Measurements from ENCODE around the gene RAPGEF5.
A peak's percentile ranks its signal among the peaks of the same experiment; 100 is the strongest.

Gene RAPGEF5

DNA sequence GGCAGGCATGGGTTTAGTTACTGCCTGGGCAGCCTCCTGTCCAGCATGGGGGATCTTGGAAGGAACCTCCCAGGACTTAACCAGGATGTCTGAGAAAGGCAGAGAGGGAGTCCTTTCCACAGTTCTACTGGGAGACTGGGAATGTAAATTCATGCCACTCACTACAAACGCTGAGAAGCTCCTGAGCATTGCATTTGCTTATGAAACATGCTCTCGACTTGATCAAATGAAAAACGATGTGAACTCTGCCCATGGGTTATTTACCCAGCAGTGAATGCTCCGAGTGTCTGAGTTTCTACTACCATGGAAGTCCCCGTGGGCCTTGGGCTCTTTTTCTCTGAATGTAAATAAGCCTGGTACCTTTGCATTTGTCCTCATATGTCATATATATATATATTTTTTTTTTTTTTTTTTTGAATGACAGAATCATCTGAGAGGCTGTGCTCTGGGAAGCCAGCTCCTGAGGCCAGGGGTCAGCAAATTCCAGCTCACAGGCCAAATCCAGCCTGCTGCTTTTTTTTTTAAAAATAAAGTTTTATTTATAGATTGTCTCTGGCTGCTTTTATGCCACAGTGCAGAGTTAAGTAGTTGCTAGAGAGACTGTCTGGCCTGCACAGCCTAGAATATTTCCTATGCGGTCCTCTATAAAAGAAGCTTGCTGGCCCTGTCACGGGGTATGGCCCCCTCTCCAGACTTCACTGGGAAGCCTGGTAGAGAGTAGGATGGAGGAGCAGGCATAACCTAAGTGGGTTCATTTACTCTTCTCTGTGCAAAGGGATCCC, 21.4 kb upstream of the RAPGEF5 start:
- DNase-seq = peak; percentile 21

DNA sequence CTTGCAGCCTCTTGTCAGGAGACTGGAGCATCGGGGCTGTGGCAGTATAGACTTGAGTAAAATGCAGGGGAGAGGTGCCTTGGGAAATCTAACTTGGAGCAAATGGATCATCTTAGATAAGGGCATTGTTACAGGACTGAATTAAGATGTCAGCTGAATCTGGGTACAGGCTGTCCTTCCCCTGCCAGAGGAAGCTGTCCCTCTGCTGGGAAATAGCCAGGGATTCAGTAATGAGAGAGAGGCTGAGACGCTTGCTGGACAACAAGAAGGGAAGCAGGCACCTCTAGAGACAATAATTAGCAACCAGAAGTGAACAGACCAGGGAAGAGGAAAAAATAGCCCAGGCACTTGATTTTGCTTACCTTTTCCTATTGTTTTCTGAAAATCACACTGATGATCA, 20.7 kb upstream of the RAPGEF5 start:
- DNase-seq = no peak

DNA sequence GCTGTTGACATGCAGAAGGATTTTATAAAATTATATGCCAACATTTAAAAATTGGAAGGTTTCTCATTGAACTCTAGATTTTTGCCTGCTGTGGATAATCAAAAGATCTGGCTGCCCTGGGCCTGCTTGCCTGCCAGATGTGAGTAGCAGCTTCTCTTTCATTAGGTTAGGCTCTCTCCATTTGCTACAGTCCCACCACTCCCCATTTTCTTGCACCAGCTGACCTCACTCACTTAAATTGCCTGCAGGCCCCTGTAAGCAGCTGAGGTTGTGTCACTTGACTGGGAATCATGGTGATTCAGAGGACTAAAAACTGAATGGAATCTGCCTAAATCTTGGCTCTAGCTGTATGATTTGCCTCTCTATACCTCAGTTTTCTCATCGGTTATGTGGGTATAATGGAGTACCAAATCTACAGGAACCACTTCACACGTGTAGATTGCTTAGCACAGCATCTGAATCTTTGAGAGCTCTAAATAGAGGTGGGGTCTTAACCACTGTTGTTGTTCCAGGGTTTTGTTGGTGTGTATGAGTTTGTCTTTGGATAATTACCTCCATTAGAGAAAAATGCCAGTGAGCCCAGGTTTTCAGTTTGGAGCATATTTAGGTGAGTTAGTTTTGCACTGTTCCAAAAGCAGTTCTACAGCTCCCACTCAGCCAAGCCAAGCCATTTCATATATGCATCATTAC, 18.6 kb upstream of the RAPGEF5 start:
- no peak for DNase-seq

DNA sequence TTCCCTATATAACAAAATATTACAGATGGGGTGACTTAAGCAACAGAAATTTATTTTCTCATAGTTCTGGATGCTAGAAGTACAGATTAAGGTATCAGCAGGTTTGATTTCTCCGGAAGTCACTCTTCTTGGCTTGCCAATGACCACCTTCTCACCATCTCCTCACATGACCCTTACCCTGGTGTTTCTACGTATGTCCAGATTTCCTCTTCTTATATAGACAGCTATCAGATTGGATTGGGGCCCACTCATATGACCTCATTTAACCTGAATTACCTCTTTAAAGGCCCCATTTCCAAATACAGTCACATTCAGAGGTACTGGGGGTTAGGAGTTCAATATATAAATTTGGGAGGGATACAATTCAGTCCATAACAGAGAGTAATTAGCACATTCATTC, 17.0 kb upstream of the RAPGEF5 start:
- DNase-seq = no peak

DNA sequence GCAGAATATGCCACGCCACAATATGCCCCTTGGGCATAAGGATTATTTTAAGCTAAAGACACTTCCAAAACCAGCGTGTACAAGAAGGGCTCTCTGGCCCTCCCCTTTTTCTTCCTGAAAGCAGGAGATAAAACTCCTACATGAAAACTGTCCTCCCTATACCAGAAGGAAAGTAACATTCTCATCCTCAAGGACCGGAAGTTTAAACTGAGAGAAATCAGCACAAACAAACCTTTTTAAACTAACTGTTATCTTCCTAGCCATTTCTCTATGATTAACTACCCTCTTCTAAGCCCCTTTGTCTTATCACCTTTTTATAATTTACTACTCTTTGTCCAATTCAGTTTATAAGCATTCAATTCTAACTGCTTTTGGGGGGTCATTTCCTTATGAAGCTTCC, 16.4 kb upstream of the RAPGEF5 start:
- no peak for DNase-seq

DNA sequence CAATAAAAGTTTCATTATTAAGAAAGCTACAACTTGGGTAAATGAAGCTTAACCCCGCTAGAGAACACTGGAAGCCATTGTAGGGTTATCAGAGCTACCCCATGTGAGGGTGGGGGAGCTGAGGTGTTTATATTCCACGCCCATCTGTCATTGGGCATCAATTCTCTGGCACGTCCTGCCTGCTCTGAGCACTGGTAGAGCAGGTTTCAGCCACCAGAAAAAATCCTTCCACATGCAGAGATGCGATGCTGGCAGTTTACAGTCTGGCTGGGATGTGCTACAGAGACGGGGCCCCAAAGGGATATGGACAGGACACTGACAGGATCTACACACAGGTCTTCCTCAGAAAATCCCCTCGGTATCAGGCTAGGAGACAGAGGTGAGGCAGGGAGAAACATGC, 15.9 kb upstream of the RAPGEF5 start:
- DNase-seq = no peak

DNA sequence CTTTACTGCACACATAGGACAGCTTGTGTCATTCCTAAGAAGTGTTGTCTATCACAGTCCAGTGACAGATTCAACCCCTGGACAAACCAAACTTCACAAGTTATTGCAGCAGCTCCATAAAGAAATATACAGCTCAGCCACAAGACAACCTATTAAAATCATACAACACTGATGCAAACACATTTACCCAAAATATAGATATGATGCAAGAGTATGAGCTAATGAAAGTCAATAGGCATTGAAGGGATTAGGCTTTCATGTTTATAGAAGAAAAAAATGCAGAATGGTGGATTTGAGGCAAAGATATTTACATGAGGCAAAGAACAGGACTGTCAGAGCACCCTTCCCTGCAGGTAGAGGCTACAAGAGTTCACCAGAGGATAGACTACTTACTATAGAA, 14.9 kb upstream of the RAPGEF5 start:
- no peak for DNase-seq

DNA sequence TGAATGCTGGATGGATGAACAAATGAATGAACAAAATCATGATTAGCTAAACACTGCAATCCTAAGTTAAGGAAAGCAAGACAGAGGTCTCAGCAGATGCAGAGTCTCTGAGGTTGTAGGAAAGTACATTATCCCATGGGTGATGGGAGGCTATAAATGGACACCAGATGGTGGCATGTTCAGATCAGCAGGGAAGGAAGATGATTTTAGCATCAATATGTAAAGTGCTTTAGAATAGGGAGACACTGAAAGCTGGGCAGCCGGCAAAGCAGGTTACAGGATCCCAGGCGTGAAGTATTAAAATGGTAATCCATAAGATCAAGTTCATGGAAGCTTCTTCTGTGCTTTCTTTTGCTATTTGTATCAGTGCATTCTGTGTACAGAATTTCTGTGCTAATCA, 7.9 kb upstream of the RAPGEF5 start:
- DNase-seq = peak; percentile 44

DNA sequence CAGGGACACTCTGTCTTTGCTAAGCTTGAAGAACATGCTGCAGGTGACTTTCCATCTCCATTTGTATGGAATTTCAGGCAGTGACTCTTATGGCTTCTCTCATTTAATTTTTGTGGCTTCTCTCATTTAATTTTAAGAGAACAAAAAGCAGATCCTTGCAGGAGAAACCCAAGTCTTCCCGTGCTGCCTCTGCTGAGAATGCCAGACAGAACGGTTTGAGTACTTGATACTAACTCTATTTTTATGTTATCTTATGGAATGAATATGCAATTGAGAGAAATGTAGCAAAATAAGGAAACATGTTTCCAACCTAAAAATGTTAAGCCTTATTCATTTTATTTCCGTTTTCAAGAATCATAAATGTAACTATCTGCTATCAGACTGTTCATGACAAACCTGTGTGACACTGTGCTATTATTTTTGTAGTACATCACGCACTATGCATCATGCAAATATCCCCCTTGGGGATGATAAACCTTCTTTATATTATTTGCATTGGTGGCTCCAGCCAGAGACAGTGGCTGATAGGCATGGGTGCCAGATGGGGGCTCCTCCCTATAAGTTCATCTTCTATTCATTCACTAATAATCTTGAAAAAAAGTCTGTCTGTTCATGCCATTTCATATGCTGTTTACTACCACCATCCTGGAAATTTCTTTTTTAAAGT, 6.9 kb upstream of the RAPGEF5 start:
- no peak for DNase-seq

DNA sequence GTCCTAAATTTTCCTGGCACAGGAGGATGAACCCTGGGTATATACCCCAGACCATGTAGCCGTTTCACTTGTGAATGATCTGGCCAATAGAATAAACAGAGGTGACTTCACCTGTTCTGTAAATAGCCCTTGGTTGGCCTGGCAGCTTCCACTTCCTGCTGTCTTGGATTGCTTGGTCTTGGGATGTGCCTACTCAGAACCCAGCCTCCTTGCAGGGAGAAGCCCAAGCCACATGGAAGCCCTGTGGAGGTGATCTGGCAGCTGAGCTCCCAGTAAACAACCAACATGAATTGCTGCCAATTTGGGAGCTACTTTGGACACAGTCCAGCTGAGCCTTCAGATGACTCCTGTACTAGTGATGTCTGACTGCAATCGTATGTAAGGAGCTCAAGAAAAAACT, 4.8 kb upstream of the RAPGEF5 start:
- DNase-seq = peak; percentile 86

DNA sequence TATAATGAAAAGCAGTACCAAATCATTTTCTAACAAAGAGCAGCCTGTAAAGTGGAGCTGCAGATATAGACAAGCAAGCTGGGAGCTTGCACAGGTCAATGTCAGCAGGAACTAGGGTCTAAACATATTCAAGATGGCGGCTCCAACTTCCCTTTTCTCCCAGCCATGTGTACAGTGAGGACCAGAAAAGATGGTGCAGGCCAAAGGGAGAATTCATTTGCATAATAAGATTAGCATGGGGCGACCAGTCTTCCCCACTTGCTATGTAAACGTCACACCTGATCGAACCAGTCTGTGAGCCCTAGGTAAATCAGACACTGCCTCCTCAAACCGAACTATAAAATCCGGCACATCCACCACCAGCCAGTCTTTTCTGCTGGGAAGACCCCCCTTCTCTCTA, 4.4 kb upstream of the RAPGEF5 start:
- DNase-seq = peak; percentile 53

DNA sequence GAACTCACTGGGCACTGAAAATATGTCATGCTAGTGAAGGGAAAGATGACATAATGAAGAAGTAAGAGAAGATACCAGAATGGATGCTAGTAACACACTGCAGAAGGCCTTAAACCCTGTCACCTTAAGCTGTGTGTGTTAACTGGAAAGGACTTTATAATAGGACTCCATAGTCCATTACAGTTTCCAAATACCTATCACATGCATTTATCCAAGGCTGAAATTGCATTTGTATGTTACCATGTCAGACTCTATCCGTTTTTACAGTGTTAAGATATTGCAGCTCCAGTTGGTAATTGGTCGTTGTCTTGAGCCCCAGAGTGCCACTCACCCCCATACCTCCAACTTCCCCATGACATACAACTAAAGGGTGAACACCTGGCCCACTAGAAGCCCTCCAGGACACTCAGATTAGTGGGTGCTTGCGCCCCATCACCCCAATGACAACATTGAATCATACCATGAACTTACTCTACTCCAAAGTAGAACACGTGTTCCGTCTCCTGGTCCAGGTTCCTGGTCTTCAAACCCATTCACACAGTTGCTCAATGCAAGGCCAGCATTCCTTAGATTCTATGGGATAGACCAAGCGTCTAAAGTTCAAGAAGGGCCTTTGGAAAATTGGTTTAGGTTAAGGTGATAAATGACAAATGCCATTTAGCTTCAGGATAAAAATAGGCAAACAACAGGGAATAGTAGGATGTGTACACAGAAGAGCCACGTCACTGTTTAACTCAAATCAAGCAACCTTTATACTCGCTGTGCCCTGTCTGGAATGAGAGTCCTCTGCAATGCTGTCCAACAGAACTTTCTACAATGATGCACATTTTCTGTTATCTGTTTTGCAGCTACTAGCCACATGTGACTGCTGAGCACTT, 2.1 kb upstream of the RAPGEF5 start:
- DNase-seq = no peak

DNA sequence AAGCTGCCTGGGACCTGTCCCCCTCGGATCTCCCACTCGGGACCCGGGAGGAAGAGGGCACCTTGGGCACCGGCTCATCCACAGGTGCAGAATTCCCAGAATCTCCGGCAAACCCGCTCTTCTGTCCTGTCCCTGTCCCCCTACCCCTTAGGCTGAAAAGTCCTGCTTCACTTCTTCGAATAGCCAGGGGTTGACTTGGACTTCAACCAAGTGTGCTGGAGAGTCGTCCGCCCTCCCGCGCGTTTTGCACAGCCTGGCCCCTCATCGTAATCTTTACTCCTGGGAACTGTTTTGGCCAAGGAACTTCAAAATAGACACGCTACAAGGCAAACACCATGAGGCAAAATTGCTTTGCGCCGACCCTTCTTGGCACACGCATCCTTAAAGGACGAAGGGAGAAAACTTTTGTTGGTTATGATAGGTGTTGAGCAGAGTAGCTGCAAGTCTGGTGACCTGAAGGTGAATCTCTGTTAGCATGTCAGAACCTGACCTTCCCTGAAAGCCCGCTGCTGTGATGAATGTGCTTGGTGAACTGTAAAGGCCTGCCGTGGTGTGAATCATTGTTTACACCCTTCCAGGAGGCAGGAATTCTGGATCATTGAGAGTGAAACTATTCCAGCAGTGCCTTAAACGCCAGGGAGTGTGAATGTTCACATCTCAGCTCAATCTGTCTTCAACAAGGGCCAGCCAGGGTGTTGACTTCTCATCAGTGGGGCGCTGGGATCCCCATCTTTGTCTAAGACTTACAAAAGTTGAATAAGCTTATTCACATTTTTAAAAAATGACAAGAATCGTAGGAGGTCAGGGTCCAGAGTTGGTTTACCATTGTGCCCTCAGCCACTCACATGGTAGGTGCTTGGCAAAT, 589 bp upstream of the RAPGEF5 start:
- DNase-seq = peak; percentile 52

DNA sequence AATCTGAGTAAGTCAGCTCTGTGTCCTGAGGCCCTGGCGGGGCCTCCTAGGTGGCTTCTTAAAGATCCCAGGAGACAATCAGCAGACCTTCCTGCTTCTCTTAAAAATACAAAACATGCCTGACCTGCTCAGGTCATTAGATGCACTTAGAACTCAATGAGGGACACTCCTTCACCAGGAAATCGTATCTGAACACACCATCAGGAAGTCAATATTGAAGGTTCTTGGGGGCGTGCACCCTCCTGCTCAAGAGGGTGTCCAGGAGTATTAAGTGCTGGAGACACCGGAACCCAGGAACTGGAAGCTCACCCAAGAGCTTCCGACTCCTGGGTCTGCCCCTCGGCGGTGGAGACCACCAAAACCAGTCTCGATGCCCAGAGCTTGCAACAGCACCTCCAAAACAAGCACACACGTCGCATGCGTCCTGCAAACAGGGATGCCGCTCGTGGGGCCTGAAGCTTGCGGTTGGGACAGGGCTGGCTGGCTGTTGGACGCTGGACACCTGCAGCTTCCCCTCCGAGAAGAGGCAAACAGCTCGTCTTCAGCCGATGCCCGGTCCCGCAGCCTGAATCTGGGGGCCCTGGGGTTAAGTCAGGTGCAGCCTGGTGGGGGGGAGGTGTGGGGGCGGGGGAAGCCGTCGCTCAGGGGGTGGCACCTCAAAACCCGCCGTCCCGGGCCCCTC, 803 bp downstream of the RAPGEF5 start:
- peak; percentile 33 for DNase-seq

DNA sequence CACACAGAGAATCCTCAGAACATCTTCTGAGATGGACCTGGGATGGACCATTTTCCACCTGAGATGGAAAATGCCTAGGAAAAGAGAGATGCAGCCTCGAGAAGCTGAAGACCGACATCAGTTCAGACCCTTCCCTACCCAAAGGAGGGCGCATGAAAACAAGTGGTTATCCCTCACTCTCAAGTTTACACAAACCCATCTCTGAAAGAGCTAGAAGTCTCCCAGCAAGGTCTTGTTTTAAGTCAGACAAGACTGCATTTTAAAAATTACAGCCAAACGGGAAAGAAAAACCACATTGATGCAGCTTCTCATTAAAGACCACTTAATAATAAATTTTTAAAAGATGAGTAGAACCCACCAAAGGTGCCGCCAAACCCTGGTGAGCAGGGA, 1.3 kb downstream of the RAPGEF5 start:
- no peak for DNase-seq

DNA sequence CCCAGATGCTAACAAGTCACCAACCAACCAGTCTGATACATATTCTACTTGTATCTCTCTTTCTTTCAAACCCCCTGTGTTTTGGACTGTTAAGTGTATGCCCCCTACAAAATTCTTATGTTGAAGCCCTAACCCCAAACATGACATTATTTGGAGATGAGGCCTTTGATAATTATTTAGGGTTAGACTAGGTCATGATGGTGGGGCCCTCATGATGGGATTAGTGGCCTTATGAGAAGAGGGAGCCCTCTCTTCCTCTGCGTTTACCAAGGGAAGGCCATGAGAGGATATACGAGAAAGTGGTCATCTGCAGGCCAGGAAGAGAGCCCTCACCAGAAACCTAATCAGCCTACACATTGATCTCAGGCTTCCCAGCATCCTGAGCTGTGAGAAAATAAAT, 2.5 kb downstream of the RAPGEF5 start:
- DNase-seq = no peak

DNA sequence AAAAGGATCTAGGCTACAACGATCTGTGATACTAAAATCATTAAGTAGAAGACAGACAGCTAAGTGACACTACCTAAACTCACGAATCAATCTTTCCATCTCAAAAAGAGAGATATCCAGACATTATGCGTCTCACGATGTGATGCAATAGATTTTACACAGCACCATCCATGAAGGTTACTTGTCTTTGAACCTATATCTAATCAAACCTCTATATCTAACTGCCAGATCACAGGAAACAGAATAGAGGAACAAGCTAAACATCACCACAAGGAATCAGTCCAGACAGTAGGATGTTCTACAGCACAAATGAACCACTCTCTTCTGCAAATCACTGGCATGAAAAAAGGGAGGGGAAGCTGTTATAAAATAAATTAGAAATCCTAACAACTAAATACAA, 4.1 kb downstream of the RAPGEF5 start:
- DNase-seq = no peak

DNA sequence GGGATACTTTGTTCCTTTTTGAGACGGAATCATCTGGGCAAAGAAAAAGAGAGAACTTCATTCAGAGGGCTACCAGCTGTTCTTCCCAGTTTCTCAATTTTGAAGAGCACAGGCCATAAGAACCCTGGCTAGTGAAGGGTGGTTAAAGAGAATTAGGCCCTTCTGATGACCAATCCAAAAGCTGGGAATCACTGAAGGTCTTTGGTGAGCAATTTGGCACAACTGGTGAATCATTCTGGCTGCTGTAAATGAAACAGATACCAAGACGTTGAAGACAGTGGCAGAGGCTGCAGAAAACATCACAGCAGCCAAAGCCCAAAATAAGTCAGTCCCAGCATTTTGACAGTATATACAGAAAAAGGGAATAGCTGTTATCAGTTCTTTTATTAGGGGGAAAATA, 5.1 kb downstream of the RAPGEF5 start:
- no peak for DNase-seq

DNA sequence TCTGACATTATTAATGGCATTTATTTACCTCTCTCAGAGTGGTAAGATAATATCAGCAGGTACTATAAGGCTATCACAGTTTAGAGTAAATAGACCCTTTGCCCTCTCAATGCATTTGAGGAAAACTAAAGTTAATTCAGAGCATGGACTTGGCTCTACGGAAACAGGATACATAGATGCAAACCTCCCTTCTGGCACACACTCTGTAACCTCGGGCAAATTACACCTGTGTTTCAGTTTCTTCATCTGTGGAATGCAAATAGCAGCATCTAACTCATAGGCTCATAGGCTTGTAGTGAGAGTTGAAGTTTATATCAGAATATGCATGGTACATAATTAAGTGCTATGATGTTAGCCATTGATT, 5.6 kb downstream of the RAPGEF5 start:
- DNase-seq = no peak

DNA sequence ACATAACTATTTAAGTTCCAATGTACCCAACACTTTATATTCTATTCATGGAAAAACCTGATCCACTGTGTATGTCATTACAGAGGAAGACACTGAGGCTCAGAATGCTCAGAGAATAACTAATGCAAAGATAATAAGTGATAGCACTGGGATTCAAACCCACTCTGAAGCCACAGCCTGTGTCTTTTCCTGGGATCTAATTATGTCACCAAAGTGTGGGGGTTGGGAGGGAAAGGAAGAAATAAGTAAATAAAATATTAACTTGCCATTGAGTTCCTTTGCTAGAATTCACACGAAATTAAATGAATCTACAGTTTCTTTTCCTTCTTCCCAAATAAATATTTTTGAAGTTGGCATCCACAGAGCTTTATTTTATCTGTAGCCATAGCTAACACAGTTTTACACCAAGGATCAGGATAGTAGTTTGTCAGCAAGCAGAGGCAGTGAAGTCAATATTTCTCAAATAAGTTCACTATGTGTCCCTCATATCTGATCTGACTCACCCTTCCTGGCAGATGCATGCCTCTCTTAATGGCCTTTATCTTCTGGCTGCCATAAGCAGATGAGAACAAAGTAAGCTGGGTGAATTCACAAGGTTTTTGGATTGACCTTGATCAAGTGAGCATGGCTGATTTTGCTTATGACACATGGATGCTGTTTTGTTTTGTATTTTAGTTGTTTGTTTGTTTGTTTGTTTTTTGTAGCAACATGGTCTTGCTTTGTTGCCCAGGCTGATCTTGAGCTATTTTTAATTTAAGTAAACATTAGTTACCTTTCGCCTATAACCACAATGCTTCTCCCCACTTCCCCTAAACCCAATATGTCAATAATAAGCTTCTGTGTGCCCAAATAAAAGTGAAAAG, 6.3 kb downstream of the RAPGEF5 start:
- no peak for DNase-seq

DNA sequence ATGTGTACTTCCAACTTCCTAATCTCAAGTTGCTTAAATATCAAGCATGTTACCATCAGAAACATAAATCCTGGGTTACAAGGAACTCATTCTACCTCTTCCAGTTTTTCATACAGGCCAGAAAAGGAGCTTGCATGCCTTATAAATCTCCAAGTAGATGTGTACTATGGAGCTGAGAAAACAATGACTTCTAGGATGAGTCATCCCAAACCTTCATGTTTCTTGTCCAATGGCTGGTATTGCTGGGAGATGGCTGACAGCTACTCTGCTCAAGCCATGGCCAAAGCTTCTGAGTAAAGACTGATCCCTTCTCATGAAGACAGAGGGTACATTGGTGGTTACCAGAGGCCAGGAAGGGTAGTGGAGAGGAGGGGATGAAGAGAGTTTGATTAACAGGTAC, 8.6 kb downstream of the RAPGEF5 start:
- no peak for DNase-seq
